HUDEP-2 (cell line): ENCODE measurements around the gene ADPRH.
"Not testable (repeated sequence)": the region's sequence is repeated elsewhere in the genome, so short reads cannot be mapped to it uniquely, and the experiment has no call there.

Experiments
- DNase-seq, 76 experiments: peaks; one replicate each; lab custom pipeline; 2025; ENCODE audit not compliant: unreplicated experiment in 76 of 76; lab: John Stamatoyannopoulos, UW

Gene ADPRH

GRCh38 chr3:119594929-119595328, 15.6 kb downstream of the ADPRH start:
- DNase-seq: not testable (repeated sequence)

GRCh38 chr3:119595639-119596334, 16.5 kb downstream of the ADPRH start:
- DNase-seq: no peak

GRCh38 chr3:119596398-119596797, 17.1 kb downstream of the ADPRH start:
- DNase-seq: no peak

GRCh38 chr3:119597548-119598288, 18.4 kb downstream of the ADPRH start, which contains the start of gene PLA1A:
Gene PLA1A (plus strand): TSS chr3:119597885. CDS start chr3:119597914, 29 bp downstream.
- no peak for DNase-seq

GRCh38 chr3:119598410-119599098, 19.3 kb downstream of the ADPRH start:
- no peak for DNase-seq

- no peak for DNase-seq
Measured at GRCh38 chr3:119599558-119600174, 20.4 kb downstream of the ADPRH start.

- peak in 6 of 76 experiments; percentile 3 to 37 (median 12) for DNase-seq
Measured at GRCh38 chr3:119600732-119601131, 21.4 kb downstream of the ADPRH start.

GRCh38 chr3:119601154-119601553, 21.9 kb downstream of the ADPRH start:
- no peak for DNase-seq

- DNase-seq: no peak
Measured at GRCh38 chr3:119602676-119603075, 23.4 kb downstream of the ADPRH start.

- no peak for DNase-seq
Measured at GRCh38 chr3:119604878-119605277, 25.6 kb downstream of the ADPRH start.

- DNase-seq: no peak
Measured at GRCh38 chr3:119608405-119609000, 29.2 kb downstream of the ADPRH start.

- DNase-seq: no peak
Measured at GRCh38 chr3:119609301-119609700, 30.0 kb downstream of the ADPRH start.

GRCh38 chr3:119611664-119612063, 32.4 kb downstream of the ADPRH start:
- no peak for DNase-seq

GRCh38 chr3:119613201-119613600, 33.9 kb downstream of the ADPRH start:
- no peak for DNase-seq

- DNase-seq: no peak
Measured at GRCh38 chr3:119613872-119614271, 34.6 kb downstream of the ADPRH start.

- no peak for DNase-seq
Measured at GRCh38 chr3:119616056-119616455, 36.8 kb downstream of the ADPRH start.

GRCh38 chr3:119619094-119619493, 39.8 kb downstream of the ADPRH start:
- no peak for DNase-seq

GRCh38 chr3:119620899-119621298, 41.6 kb downstream of the ADPRH start:
- no peak for DNase-seq

- no peak for DNase-seq
Measured at GRCh38 chr3:119624002-119624720, 44.9 kb downstream of the ADPRH start.
